Adrenal gland (tissue), 12 donors: ENCODE measurements around the gene TEX48. TPM values are rescaled to one million over a fixed set of nuclear protein-coding genes. Genes with fewer than 3 reads are reported as not detected.

Experiments used
- DNase-seq, 7 donors: peaks; one replicate each; pipeline ENCODE4 v3.0.0-alpha.2; 2019 to 2020
- H3K27ac ChIP-seq, 5 donors: fragments of 200-600 bp; sonication (generic) in 4 of 5; 1 replicate in 3 of 5; 2 replicates in 2 of 5; pipeline versions ENCODE4 v1.5.1 to v1.8.0; 2016 to 2020; ENCODE audit warnings: mild to moderate bottlenecking in 1 of 5
- H3K27me3 ChIP-seq: fragments of 200-600 bp; 2 replicates; pipeline ENCODE4 v1.8.0; 2021
- H3K36me3 ChIP-seq, 2 donors: fragments of 200-600 bp; replicated peaks in 1 of 2; 1 replicate in 1 of 2; 2 replicates in 1 of 2; pipeline versions ENCODE4 v1.5.1 to v1.8.0; 2018 to 2022
- H3K4me1 ChIP-seq, 2 donors: fragments of 200-600 bp; replicated peaks in 1 of 2; 1 replicate in 1 of 2; 2 replicates in 1 of 2; pipeline versions ENCODE4 v1.5.1 to v1.8.0; 2018 to 2021
- H3K4me3 ChIP-seq, 4 donors: fragments of 200-600 bp; sonication (generic) in 3 of 4; one replicate each; pipeline ENCODE4 v1.5.1; 2016 to 2018
- H3K9me3 ChIP-seq, 3 donors: fragments of 200-600 bp; sonication (generic) in 1 of 3; replicated peaks in 1 of 3; 1 replicate in 2 of 3; 2 replicates in 1 of 3; pipeline versions ENCODE4 v1.5.1 to v1.8.0; 2016 to 2021
- CTCF ChIP-seq, 6 experiments: fragments of 450-650 bp in 4 of 6; fragments of 200-600 bp in 2 of 6; sonication (generic) in 1 of 6; IDR thresholded peaks; 1 replicate in 5 of 6; 2 replicates in 1 of 6; pipeline versions ENCODE4 v1.5.1 to v1.8.0; 2016 to 2021; ENCODE audit warnings: antibody characterized with exemption in 6 of 6, mild to moderate bottlenecking in 2 of 6, moderate library complexity in 1 of 6
- POLR2A ChIP-seq, 2 donors: fragments of 450-650 bp; IDR thresholded peaks; one replicate each; pipeline ENCODE4 v1.6.1; 2017; ENCODE audit warnings: antibody characterized with exemption in 2 of 2, mild to moderate bottlenecking in 2 of 2, moderate library complexity in 1 of 2
- WGBS, 4 donors: extraction: QIAGEN DNeasy Blood & Tissue Kit in 2 of 4; methylation state at CpG; one replicate each; pipeline versions ENCODE4 v1.1.5 to v1.1.7; 2013 to 2017; 5-methylcytosine and 5-hydroxymethylcytosine counted together
- intact Hi-C, 2 donors: fragments of 100-400 bp; cut with DNase I; formaldehyde crosslinking; loops; one replicate each; pipeline versions ENCODE4 v1.14.1 to v1.15.0; 2022 to 2023
- polyA plus RNA-seq, 3 donors: library from polyadenylated mRNA; stranded (reverse); fragments of 200-250 nt in 2 of 3; fragments of 350-450 nt in 1 of 3; fragmentation: Illumina TruSeq in 1 of 3; extraction: RNeasy Lipid Tissue Mini Kit (QIAGEN cat#74804) in 1 of 3; gene quantifications; one replicate each; pipeline ENCODE4 v1.2.3, GENCODE V29; 2013 to 2014
- total RNA-seq, 9 donors: library from RNA; depleted of rRNA in 4 of 9; stranded (reverse); fragments of >200 nt in 4 of 9; fragments of 120-200 nt in 1 of 9; fragmentation: NEBNext Ultra II Directional in 1 of 9; extraction: Animal tissue kit (Norgen Biotek cat#: 25700) in 1 of 9; gene quantifications; one replicate each; pipeline versions ENCODE4 v1.1.0 to v1.2.4, GENCODE V29; 2013 to 2023
- donor health status: healthy with polysubstance abuse.
- donor health status: Bipolar disorder and iron deficiency.
- donor health status: DM: yes; HTN: yes; CAD: no.
- donor health status: DM: no; HTN: no; CAD: no.
- donor health status: DM: no; HTN: no; CAD: no.
- donor health status: DM: yes; HTN: yes; CAD: no.

TEX48 gene
- total and polyA plus RNA-seq, 12 donors = not detected

GRCh38 chr9:114680259-114681001 is 1.6 kb downstream of the TEX48 start:
- intact Hi-C loops = loop anchor here (5.0 to 10.0 kb wide), 4 partner anchors 232 to 337 kb away; no protein-coding TSS in a partner anchor
- Histone ChIP-seq H3K9me3 (no peaks in the 10 kb centered on the region), H3K27me3 (no peaks in the 10 kb centered on the region), H3K36me3 (no peaks in the 10 kb centered on the region), H3K4me1 (no peaks in the 10 kb centered on the region), H3K27ac (no peak overlapping the region), H3K4me3 (no peak overlapping the region)
- TF ChIP-seq POLR2A (IDR thresholded peaks at IDR 0.05) = no peak
- TF ChIP-seq CTCF (IDR thresholded peaks at IDR 0.05) = no peak
- WGBS, 4 donors = 67 to 75% (median 70%) methylated on average over 7 to 8 of the region's 8 CpGs
- DNase-seq = no peak

- H3K27ac ChIP-seq = no peak overlapping the region
- H3K27me3 ChIP-seq = peaks cover 3% of the 10 kb centered on the region
- no peak for DNase-seq
- H3K9me3 ChIP-seq = no peaks in the 10 kb centered on the region
- H3K4me1 ChIP-seq = no peaks in the 10 kb centered on the region
- TF ChIP-seq POLR2A (IDR thresholded peaks at IDR 0.05) (no peak), CTCF (IDR thresholded peaks at IDR 0.05) (no peak)
- H3K4me3 ChIP-seq = no peak overlapping the region
- intact Hi-C loops = no loop called here
- no peaks in the 10 kb centered on the region for H3K36me3 ChIP-seq
Observed at GRCh38 chr9:114678795-114679194, 3.2 kb downstream of the TEX48 start.

- peaks cover 9% of the 10 kb centered on the region for H3K27me3 ChIP-seq
- no peaks in the 10 kb centered on the region for H3K4me1 ChIP-seq
- no peak overlapping the region for H3K27ac ChIP-seq
- no peaks in the 10 kb centered on the region for H3K9me3 ChIP-seq
- DNase-seq = no peak
- H3K4me3 ChIP-seq = no peak overlapping the region
- H3K36me3 ChIP-seq = no peaks in the 10 kb centered on the region
- TF ChIP-seq CTCF (IDR thresholded peaks at IDR 0.05) (no peak), POLR2A (IDR thresholded peaks at IDR 0.05) (no peak)
- WGBS, 4 donors = 72 to 88% (median 79%) methylated on average over 3 of the region's 3 CpGs
- intact Hi-C loops = no loop called here
Observed at GRCh38 chr9:114678130-114678529, 3.9 kb downstream of the TEX48 start.

- WGBS, 4 donors = 41 to 49% (median 43%) methylated on average over 3 of the region's 3 CpGs
- Histone ChIP-seq H3K27ac (no peak overlapping the region), H3K27me3 (peaks cover 9% of the 10 kb centered on the region), H3K4me1 (no peaks in the 10 kb centered on the region), H3K9me3 (no peaks in the 10 kb centered on the region), H3K36me3 (no peaks in the 10 kb centered on the region), H3K4me3 (no peak overlapping the region)
- peak in 1 of 7 donors; percentile 19 for DNase-seq
- no peak for TF ChIP-seq CTCF (IDR thresholded peaks at IDR 0.05)
- intact Hi-C loops = no loop called here
Observed at GRCh38 chr9:114677418-114677817, 4.6 kb downstream of the TEX48 start.
